HG02678 (cell line): Measurements from ENCODE around the gene CXCR2.
"Not testable (repeated sequence)": the region's sequence is repeated elsewhere in the genome, so short reads cannot be mapped to it uniquely, and the experiment has no call there.

ENCODE experiments used
- ATAC-seq: cut with Tn5 transposase; IDR thresholded peaks from one replicate; pipeline ENCODE4 v1.9.1; 2021; ENCODE audit warnings: mild to moderate bottlenecking, moderate library complexity; ENCODE audit not compliant: unreplicated experiment

The CXCR2 gene

DNA sequence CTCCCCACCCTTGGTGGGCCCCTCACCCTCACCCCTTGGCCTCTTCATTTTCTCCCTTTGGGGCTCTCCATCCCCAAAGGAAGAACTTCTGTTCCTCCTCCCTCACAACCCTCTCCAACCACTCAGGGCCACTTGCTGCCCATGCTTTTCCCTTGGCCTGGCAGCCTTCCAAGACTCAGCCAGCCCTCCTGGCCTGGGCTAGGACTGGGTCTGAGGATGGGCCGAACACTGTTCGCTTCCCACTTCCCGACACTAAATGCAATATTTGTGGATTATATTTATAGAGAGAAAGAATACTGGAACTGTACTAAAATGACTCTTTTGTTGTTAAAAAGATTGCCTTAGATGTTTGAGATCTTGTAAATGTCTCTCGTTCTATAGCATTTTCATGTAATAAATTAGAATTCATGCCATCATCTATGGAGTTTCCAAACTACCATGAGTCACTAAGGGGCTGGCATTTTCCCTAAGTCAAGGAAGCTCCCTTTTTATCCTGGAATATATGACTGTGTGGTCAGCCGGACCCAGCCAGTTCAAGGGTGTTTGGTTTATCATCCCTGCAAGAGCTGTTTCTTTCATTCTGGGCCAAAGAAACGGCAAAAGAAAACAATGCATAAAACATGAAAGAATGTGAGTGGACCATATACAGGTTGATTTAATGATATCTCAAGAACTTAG, 3.8 kb downstream of the CXCR2 start:
- no peak for ATAC-seq

DNA sequence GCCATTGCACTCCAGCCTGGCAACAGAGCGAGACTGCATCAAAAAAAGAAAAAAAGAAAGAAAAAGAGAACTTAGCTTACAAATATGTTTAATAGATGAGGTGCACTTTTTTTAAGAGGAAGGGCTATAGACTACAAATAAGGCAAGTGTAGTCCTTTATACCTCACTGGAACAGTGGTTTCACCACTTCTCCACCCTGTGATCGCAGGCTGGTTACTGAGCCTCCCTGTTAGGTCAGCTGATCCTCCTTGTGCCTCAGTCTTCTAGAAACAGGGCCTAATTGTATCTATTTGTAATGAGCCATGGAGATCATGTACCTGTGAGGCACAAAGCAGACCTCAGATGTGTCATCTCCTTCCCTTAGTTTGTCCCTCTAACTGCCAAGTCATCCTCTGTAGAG, 4.5 kb downstream of the CXCR2 start:
- no peak for ATAC-seq

DNA sequence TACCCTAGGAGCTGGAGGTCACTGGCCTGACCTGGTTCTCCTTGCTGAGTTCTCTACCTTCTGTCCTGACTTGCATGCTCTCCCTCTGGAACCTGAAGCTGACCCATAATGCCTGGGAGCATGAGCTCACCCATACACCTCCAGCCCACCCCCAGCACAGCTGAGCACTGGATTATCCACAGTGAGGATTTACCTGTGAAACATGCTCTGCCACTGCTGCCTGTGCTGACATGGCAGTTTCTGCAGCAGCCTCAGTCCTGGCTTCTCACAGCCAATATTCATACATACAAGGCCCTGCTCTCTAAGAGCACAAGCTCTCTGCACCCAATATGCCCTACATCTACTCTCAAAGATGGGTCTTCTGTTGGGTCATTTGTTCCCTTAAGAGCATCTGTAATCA, 5.0 kb downstream of the CXCR2 start:
- ATAC-seq, result no peak

DNA sequence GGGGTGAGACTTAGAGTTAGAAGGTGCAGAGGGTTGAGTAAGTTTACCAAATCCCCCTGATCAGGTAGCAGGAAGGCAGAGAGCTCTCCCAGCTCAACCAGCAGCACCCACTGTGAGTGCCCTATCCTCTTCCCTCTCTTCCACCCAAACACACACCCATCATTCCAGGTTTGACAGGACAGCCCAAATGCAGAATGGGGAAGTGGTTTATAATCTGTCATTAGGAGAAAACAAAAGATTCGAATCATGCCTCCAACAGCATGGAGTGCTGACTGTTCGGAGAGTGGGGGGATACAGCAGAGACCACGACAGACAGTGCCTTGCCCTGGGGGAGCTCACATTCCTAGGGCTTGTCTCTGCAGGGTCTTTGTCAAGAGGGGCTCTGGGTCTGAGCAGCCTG, 11.7 kb downstream of the CXCR2 start:
- ATAC-seq, result no peak

DNA sequence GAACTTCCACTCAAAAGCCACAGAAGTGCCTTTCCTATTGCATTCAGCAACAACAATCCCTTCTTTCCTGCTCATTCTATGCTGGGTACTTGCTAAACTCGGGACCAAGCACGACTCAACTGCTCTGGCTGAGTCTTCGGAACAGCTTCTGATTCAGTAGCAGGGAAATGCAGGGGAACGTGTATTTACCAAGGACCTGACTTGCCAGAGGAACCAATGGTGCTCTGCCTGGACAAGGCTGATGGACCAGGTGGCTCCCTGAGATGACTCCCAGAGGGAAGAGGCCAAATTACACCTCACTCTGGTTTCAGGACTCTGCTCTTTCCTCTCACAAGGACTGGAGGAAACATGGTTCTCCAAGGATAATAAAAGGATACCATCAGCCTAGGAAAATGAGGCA, 12.2 kb downstream of the CXCR2 start:
- ATAC-seq, result no peak

DNA sequence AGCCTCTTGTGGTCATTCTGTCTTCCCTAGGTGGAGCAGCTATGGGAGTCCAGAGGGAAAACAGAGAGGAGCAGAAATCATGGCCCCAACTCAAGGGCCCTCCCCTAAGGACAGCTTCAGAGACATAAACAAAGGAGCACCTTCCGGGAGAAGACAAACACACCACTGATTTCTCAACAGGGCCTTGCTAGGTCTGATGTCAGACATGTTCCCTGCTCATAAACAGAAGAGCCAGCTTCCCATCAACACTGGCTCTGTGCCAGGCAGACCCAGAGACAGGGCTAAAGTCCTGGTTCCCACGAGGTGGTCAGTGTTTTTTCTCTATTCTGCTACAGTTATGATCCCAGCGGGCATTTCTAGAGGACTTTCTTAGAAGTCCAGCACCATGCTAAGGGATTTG, 19.3 kb downstream of the CXCR2 start:
- ATAC-seq, result no peak

DNA sequence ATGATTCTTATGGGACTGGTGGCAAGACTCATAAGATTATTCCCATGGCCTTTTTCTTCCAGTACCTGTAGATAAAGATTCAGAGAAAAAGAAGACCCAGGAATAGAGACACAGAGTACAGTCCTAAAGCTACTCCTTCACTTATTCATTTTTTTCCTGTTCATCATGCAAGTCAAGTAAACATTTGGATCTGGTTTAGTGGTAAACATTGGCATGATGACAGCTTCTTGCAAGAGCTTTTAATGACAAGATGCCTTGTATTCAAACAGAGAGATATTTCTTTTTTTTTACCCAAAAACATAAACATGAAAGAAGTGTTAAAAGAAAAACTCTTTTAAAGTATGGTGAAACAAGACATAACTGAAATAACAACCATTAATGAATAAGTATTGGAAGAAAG, 20.2 kb downstream of the CXCR2 start:
- ATAC-seq, result no peak

DNA sequence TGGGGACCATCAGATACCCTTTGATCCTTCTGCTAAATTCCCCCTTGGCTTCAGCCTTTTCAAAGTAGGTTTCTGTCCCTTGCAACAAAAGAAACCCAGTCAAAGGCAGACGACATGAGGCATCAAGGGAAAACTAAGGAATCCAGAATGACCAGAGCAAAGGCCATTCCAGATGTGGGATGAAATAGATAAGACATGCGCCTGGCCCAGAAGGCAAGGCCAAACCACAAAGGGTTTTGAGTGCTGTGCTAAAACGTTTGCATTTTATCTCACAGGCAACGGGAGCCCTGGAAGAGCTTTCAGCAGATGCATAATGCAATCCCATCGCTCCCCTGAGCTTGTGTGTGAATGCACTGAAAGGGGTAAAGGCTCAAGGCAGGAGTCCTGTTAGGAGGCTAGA, 23.3 kb downstream of the CXCR2 start:
- no peak for ATAC-seq

DNA sequence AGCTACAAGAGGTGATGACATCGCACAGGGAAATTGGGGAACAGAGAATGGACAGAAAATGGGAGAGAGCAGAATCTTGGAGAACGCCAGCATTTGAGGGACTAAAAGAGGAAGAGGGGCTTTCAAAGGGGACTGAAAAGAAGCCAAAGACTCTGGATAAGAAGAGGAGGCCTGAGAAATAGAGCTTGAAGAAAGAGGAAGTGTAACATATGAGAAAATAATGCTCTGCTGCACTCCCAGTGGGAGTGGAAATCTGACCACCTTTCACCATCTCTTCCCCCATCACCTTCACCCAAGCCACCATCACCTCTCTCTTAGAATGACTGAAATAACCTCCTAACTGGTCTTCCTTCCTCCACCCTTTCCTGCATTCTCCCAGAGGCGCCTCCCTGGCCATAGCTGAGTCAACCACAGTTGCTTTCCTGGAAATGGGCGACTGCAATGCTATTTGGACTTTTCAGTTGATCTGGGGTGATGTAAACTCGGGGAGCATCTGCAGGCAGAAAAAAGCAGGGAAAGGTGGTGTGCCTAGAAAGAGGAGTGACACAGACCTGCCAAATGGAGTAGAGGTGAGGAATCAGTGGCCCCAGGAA, 24.1 kb downstream of the CXCR2 start:
- ATAC-seq, result no peak

DNA sequence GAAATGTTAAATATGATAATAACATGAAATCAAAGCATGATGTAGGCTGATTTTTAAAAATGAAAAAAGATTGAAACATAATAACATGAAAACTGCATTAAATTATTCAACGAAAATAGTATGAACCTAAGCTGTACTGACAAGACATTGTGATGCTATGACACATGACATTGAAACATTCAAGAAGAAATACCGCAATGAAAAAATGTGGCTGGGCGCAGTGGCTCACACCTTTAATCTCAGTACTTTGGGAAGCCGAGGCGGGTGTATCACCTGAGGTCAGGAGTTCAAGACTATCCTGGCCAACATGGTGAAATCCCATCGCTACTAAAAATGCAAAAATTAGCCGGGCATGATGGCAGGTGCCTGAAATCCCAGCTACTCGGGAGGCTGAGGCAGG, 26.3 kb downstream of the CXCR2 start:
- ATAC-seq, result no peak

DNA sequence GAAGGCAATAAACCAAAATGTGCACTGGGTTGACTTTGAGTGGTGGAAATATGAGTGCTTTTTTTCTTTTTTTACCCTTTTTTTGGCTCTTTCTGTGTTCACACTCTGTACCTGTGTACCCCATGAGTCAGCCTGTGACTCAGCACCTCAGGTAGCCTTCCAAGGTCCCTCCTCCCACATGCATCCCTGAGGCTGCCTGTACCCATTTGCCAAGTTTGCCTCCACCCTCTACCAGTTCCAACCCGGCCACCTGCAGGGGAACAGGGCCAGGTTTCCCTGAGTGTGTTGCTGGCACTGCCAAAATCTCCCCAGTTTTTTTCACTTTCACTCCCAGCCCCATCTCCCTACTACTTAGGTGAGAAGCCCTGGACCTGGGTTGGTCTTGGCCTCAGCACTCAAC, 26.9 kb downstream of the CXCR2 start:
- ATAC-seq, result no peak

DNA sequence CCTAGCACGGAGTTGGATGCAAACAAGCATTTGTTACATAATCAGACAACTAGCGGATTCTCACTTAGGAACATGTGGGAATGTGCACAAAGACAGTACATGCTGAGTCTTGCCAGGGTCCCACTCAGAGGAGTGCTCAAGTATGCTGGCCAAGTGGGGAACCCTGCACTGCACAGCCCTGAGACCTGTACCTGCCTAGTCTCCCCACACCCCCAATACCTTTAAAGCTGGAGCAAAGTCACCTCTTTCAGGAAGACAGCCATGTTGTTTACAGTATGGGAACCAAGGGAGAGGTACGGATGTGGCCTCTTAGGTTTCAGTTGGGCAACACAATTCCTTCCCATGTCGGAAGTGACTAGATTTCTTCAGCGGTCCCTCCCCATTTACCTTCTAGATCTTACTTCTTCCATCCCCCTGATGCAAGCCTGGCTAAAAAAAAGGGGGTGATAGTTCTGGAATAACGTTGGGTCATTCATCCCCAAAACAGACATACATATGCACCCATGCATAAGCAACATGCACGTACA, 30.2 kb downstream of the CXCR2 start:
- no peak for ATAC-seq

DNA sequence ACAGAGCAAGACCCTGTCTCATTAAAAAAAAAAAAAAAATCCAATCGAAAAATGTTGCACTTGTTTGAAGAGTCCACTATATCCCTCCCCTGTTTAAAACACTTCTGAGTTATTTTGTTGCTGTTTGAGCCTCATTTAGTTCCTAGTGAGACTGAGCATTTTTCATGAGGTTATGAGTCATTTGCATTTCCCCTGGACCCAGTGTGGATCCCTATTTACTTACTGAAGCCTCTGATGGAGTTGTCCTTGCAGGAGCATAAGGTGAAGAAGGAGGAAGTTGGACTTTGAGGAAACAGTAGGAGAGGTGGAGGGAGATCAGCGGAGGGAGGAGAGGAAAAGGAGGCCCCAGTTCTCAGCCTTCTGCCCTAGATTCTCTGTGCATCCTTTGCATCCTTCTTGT, 35.8 kb downstream of the CXCR2 start:
- ATAC-seq, result no peak

DNA sequence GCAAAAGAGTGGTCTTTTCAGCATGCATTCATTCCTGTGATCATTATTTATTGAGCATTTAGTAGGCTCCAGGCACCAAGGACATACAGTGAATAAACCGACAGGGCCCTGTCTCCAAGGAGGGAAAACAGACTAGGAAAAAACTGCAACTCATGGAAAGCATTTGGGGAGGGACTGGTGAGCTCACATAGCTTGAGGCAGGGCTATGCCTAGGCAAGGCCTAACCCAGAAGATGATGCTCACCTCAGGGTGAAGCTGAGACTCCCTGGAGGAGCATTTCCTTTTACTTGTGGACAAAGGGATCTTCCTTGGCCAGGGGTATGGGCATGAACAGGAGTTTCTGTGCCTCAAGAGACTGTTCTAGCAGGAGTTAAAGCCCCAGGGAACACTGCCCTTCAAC, 37.0 kb downstream of the CXCR2 start:
- ATAC-seq, result no peak

DNA sequence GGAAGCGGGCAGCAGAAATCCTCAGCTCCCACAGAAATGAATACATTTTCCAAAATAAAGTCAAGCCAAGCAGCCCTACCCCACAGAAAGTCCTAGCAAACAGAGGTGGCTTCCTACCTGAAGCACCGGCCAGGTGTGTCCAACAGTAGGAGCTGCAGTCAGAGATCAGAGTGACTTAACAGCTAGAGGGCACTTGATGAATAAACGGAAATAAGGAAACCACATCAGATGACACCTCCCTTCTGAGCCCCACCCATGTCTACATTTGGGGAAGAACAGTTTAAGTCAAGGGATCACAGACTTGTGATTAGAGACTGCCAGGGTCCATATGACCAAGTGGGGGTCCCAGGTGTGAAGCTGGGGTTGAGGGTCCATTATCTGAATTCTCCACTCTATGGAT, 41.0 kb downstream of the CXCR2 start, which contains the start of gene CXCR1:
Gene CXCR1 (minus strand): TSS at position 172 of the 400 bp plus-strand sequence. CDS start 1,751 bp downstream, outside the sequence.
- ATAC-seq, result no peak

DNA sequence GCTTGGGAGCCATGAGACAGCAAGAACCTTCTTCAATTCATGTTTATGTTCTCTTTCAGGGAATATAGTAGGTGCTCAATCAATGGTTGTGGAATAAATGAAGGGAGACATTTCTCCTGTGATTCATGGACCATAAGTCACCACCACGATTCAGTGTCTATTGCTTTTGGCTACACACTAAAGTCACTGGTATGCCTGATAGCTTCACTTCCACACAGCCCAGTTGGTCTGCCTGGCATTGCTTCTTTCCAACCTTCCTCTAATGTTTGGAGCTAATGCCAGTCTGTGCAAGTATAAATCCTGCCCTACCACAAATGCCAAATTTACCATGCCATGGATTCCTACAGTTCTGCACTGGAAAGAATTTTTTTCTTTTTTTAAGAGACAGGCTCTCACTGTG, 42.2 kb downstream of the CXCR2 start:
- ATAC-seq, result no peak

DNA sequence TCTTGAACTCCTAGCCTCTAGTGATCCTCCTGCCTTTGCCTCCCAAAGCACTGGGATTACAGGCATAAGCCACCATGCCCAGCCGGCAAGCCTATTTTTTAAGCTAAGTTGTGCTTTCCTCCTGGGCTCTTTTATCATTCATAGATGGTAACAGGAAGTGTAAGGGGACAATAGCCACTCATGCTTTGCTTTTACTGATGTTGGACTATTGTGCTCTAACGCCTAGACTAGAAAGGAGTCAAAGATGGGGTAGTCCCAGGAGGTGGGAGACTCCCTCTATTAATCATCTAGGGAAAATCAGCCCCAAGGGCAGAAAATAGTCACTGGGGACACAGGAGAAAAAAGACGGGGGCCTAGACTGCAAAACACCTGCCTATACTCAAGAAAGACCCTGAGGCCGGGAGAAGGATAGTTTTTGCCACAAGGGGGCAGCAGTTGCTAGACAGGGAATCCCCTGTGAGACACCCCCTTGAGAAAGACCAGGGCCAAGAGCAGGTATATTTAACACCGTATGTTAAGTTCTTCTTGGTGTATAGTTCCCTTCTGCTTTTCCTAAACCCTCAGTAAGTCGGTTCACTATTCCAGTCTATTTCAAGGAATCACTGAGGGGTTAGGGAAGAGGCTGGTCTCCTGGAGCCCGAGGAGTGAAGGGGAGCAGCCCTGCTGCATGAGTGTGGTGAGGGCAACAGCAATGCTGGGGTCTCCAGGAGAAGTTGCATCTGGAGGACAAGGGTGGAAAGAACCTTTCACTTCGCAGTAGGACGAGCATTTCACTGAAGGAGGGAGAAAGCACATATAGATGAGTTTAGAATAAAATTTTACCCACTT, 43.0 kb downstream of the CXCR2 start:
- ATAC-seq, result no peak

DNA sequence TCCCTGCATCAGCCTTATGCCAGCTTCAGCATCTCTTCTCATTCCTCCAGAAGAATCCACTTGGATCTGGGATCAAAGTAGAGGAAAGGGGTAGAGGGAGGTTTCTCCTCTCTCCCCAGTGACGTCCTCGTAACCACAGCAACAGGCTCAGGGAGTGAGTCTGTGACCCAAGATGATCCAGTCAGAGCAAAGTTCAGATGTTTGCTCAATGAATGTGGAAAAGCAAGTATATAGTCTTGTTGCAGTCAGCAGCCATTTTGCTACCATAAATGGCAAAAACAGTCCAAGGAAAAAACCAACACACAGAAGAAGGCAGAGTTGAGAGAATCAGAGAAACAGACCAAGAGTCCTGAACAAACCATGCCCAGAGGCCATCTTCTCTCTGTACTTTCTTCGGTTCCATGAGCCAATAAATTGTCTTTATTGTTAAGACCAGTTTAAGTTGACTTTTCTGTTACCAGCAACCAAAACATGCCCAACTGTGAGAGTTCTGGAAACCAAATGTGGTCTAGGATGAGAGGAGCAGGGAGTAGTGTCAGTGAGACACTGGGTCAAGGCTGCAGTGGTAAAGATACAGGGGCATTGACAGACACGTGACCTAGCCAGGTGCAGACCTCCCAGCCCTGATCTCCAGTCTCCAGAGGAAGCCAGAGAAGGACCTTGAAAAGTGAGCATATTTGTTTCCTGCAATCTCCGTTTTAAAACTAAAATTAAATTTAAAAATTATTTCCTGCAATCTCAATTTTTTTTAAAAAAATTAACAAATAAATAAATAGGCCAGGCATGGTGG, 44.1 kb downstream of the CXCR2 start:
- ATAC-seq, result no peak

DNA sequence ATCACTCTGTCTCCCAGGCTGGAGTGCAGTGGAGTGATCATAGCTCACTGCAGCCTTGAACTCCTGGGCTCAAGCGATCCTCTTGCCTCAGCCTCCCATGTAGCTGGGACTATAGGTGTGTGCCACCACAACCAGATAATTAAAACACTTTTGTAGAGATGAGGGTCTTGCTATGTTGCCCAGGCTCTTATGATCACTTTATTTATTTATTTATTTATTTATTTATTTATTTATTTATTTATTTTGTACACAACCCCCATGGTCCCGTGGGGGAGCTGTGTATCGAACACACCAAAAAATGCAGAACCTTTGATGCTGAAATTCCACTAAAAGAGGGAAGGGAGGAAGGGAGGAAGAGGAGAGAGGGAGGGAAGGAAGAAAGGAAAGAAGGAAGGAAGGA, 45.9 kb downstream of the CXCR2 start:
- ATAC-seq, result not testable (repeated sequence)

DNA sequence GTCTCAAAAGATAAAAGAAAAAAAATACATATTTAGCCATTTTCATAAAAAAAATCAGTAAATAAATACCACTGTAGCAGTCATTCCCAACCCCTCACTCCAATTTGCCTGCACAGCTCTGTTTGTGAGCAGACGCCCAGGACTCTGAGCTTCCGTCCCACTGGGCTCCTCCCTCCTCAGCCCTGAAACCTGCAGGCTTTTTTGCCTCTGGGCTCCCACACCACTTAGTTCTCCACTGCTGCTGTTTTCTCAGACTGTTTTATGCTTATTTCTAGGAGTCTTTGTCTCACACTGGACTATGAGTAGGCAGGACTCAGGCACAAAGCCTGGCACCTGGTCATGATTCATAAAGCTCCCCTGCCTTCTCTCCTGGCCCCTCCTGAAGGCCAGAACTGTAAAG, 47.0 kb downstream of the CXCR2 start:
- no peak for ATAC-seq

DNA sequence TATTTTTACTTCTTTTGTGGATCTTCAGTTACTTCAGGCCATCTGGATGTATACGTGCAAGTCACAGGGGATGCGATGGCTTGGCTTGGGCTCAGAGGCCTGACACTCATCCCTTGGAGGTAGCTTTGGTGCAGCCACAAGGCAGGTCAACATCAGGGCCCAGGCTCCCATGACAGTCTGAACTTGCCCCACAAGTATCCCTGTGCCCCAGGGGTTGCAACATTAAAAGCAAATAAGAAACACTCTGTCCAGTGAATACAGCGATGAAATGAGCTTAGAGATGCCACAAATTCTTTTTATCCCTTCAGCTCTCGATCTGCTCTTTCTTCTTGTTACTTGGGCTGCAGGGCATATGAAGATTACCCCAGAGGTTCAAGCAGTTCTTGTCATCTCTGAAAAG, 54.0 kb downstream of the CXCR2 start:
- no peak for ATAC-seq
